ENCODE results near the gene SLC7A6OS. TPM values are rescaled to one million over a fixed set of nuclear protein-coding genes. Genes with fewer than 3 reads are reported as not detected.
A peak's percentile ranks its signal among the peaks of the same experiment; 100 is the strongest.

SLC7A6OS gene
- total and polyA plus RNA-seq, 2 experiments from 2014 or later: 16.4 to 17.9 TPM

GRCh38 chr16:68273896-68274295, 36.9 kb downstream of the SLC7A6OS start (continued):
- no peak for TF ChIP-seq ZNF462 (CRISPR knock-in tag; IDR thresholded peaks at IDR 0.05)

- H3K9me2 ChIP-seq (ENCODE audit: insufficient read depth): no peaks in the 10 kb centered on the region
- no peak for TF ChIP-seq NANOG (IDR thresholded peaks at IDR 0.05; ENCODE audit: borderline replicate concordance)
- TF ChIP-seq EZH2 (IDR thresholded peaks at IDR 0.05; ENCODE audit: low read depth, unreplicated experiment): no peak
- TF ChIP-seq ZNF462 (CRISPR knock-in tag; IDR thresholded peaks at IDR 0.05): no peak
- TF ChIP-seq REST (IDR thresholded peaks at IDR 0.05; ENCODE audit: unreplicated experiment): no peak
- no peak for TF ChIP-seq ZNF331 (CRISPR knock-in tag; IDR thresholded peaks at IDR 0.05; ENCODE audit: low read depth)
Measured at GRCh38 chr16:68273459-68273858, 37.3 kb downstream of the SLC7A6OS start.

More at GRCh38 chr16:68273459-68273858, 37.3 kb downstream of the SLC7A6OS start:
- no peak overlapping the region for H2AFZ ChIP-seq
- no peak overlapping the region for H3K4me3 ChIP-seq
- no peak overlapping the region for H3K4me2 ChIP-seq
- H3K9me3 Mint-ChIP-seq: no peaks in the 10 kb centered on the region
- H3K4me3 Mint-ChIP-seq: no peak overlapping the region
- no peaks in the 10 kb centered on the region for H3F3A ChIP-seq (replicated peaks; ENCODE audit: low read depth)
- H3K27me3 ChIP-seq (ENCODE audit: insufficient read depth): no peaks in the 10 kb centered on the region
- peaks cover 13% of the 10 kb centered on the region for H4K20me1 ChIP-seq (replicated peaks; ENCODE audit: insufficient read depth)
- no peaks in the 10 kb centered on the region for H3K36me3 ChIP-seq (ENCODE audit: insufficient read depth)
- H3K4me1 ChIP-seq (ENCODE audit: insufficient read depth): peaks cover 11% of the 10 kb centered on the region
- H3K4me1 Mint-ChIP-seq: peaks cover 7% of the 10 kb centered on the region
- peaks cover 44% of the 10 kb centered on the region for H3K79me2 ChIP-seq (replicated peaks; ENCODE audit: insufficient read depth)
- DNase-seq (ENCODE audit: low spot score): no peak
- H3K36me3 Mint-ChIP-seq (ENCODE audit: low read depth): peaks cover 29% of the 10 kb centered on the region
- no peak for ATAC-seq
- H3K27ac ChIP-seq (ENCODE audit: low read depth): no peak overlapping the region
- peak overlapping the region; percentile 66; the same call in 1 of the 2 replicates for H3K27ac Mint-ChIP-seq
- peaks cover 5% of the 10 kb centered on the region for H3K27me3 Mint-ChIP-seq (ENCODE audit: insufficient read depth, low read depth, poor library complexity)
